Measurements from ENCODE around the gene STAU1.

DNA sequence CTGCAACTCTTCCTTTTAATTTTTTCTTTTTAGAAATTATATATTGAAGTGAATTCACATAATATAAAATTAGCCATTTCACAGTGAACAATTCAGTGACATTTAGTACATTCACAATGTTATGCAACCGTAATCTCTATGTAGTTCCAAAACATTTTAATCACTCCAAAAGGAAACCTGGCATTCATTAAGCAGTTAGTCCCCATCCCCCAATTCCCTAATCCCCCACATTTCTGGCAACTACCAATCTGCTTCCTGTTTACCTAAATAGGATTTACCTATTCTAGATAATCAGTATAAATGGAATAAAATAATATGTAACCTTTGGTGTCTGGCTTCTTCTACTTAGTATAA lies 22.6 kb upstream of the STAU1 start:
- TF ChIP-seq, protein P1, sequence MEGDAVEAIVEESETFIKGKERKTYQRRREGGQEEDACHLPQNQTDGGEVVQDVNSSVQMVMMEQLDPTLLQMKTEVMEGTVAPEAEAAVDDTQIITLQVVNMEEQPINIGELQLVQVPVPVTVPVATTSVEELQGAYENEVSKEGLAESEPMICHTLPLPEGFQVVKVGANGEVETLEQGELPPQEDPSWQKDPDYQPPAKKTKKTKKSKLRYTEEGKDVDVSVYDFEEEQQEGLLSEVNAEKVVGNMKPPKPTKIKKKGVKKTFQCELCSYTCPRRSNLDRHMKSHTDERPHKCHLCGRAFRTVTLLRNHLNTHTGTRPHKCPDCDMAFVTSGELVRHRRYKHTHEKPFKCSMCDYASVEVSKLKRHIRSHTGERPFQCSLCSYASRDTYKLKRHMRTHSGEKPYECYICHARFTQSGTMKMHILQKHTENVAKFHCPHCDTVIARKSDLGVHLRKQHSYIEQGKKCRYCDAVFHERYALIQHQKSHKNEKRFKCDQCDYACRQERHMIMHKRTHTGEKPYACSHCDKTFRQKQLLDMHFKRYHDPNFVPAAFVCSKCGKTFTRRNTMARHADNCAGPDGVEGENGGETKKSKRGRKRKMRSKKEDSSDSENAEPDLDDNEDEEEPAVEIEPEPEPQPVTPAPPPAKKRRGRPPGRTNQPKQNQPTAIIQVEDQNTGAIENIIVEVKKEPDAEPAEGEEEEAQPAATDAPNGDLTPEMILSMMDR (tag by site-specific recombination; IDR thresholded peaks at IDR 0.05), result no peak
- no peak for TF ChIP-seq SP2 (tag by site-specific recombination; IDR thresholded peaks at IDR 0.05)
- no peak for TF ChIP-seq ZNF530 (tag by site-specific recombination; IDR thresholded peaks at IDR 0.05; ENCODE audit: low read depth)
- no peak for TF ChIP-seq ZBTB21 (tag by site-specific recombination; IDR thresholded peaks at IDR 0.05)
